Parathyroid adenoma (tissue), 2 donors: ENCODE data around the gene SRGAP3.

ENCODE experiments used
- H2AFZ ChIP-seq: fragments of 300-600 bp; sonication (generic); one replicate; pipeline ENCODE4 v1.7.0; 2017; ENCODE audit warnings: antibody characterized with exemption, mild to moderate bottlenecking
- H3K27ac ChIP-seq: fragments of 300-600 bp; sonication (generic); one replicate; pipeline ENCODE4 v1.7.0; 2017
- H3K27me3 ChIP-seq: fragments of 300-600 bp; sonication (generic); one replicate; pipeline ENCODE4 v1.7.0; 2017; ENCODE audit warnings: low read length; ENCODE audit not compliant: control insufficient read depth, insufficient read depth
- H3K36me3 ChIP-seq: fragments of 300-600 bp; sonication (generic); one replicate; pipeline ENCODE4 v1.7.0; 2017; ENCODE audit warnings: low read length; ENCODE audit not compliant: control insufficient read depth, insufficient read depth
- H3K4me1 ChIP-seq: fragments of 300-600 bp; sonication (generic); one replicate; pipeline ENCODE4 v1.7.0; 2017; ENCODE audit warnings: control low read depth
- H3K4me2 ChIP-seq: fragments of 300-600 bp; sonication (generic); one replicate; pipeline ENCODE4 v1.7.0; 2017; ENCODE audit warnings: low read length
- H3K4me3 ChIP-seq: fragments of 300-600 bp; sonication (generic); one replicate; pipeline ENCODE4 v1.7.0; 2017; ENCODE audit warnings: low read depth, low read length
- H3K79me2 ChIP-seq: fragments of 300-600 bp; sonication (generic); one replicate; pipeline ENCODE4 v1.7.0; 2017; ENCODE audit warnings: control low read depth
- H3K9ac ChIP-seq: fragments of 300-600 bp; sonication (generic); one replicate; pipeline ENCODE4 v1.7.0; 2017; ENCODE audit warnings: mild to moderate bottlenecking
- H3K9me3 ChIP-seq: fragments of 300-600 bp; sonication (generic); one replicate; pipeline ENCODE4 v1.7.0; 2017; ENCODE audit warnings: low read length; ENCODE audit not compliant: control insufficient read depth
- TF ChIP-seq, protein P1 (sequence below): fragments of 300-600 bp; sonication (generic); IDR thresholded peaks from one replicate; pipeline ENCODE4 v1.7.0; 2017; ENCODE audit warnings: antibody characterized with exemption, mild to moderate bottlenecking
- donor health status: primary hyperparathyroidism.

Gene SRGAP3

DNA sequence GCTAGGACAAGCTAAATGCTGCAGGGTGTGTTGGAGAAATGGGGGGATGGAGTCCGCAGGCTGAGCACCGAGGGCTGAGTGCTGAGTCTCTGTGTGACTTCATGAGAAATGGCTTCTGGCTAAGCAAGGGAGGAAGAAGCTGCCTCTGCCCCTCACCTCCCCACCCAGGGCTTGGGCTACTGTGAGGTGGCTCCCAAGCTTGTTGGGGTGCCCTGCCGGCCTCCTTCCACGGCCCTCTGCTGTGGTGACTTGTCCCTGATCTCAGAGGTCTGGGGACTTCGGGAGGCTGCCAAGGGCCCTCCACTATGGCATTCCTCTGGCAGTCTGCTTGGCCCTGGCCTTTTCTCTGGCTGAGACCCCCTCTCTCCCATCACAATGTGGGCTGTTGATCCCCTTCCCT is 256.1 kb downstream of the SRGAP3 start:
- no peaks in the 10 kb centered on the region for H3K4me1 ChIP-seq
- H3K36me3 ChIP-seq, result no peaks in the 10 kb centered on the region
- no peaks in the 10 kb centered on the region for H3K79me2 ChIP-seq
- H3K4me2 ChIP-seq, result no peak overlapping the region
- no peak overlapping the region for H3K27ac ChIP-seq
- H3K4me3 ChIP-seq, result no peak overlapping the region
- H3K9me3 ChIP-seq, result no peaks in the 10 kb centered on the region
- no peak overlapping the region for H2AFZ ChIP-seq
- no peaks in the 10 kb centered on the region for H3K27me3 ChIP-seq
- TF ChIP-seq, protein P1, sequence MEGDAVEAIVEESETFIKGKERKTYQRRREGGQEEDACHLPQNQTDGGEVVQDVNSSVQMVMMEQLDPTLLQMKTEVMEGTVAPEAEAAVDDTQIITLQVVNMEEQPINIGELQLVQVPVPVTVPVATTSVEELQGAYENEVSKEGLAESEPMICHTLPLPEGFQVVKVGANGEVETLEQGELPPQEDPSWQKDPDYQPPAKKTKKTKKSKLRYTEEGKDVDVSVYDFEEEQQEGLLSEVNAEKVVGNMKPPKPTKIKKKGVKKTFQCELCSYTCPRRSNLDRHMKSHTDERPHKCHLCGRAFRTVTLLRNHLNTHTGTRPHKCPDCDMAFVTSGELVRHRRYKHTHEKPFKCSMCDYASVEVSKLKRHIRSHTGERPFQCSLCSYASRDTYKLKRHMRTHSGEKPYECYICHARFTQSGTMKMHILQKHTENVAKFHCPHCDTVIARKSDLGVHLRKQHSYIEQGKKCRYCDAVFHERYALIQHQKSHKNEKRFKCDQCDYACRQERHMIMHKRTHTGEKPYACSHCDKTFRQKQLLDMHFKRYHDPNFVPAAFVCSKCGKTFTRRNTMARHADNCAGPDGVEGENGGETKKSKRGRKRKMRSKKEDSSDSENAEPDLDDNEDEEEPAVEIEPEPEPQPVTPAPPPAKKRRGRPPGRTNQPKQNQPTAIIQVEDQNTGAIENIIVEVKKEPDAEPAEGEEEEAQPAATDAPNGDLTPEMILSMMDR, result no peak
- H3K9ac ChIP-seq, result no peak overlapping the region

DNA sequence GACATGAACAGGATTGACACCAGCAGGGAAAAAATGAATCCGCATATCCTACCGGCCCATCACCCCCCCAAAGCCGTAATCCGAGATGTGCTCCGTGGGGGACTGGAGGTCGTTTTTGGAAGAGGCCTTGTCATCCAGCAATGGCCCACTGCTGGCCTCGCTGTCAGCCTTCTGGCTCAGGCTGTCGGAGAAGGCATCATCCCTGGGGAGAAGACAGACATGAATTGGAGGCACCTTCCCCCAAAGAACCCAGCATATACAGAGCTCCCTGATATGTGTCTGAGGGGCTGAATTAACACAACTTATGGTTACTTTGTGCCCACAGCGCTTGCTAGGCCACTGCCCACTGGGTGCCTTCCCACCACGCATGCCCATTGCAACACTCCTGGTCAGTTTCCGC is 256.6 kb downstream of the SRGAP3 start:
- H3K36me3 ChIP-seq, result no peaks in the 10 kb centered on the region
- TF ChIP-seq, protein P1, result no peak
- no peaks in the 10 kb centered on the region for H3K9me3 ChIP-seq
- H3K27me3 ChIP-seq, result no peaks in the 10 kb centered on the region
- H3K27ac ChIP-seq, result no peak overlapping the region
- H3K4me1 ChIP-seq, result no peaks in the 10 kb centered on the region
- H3K4me2 ChIP-seq, result no peak overlapping the region
- no peak overlapping the region for H2AFZ ChIP-seq
- H3K9ac ChIP-seq, result no peak overlapping the region
- no peak overlapping the region for H3K4me3 ChIP-seq
- H3K79me2 ChIP-seq, result no peaks in the 10 kb centered on the region

GRCh38 chr3:8992199-8992598 is 257.2 kb downstream of the SRGAP3 start:
- H3K4me2 ChIP-seq, result no peak overlapping the region
- no peak overlapping the region for H2AFZ ChIP-seq
- H3K4me3 ChIP-seq, result no peak overlapping the region
- no peak overlapping the region for H3K9ac ChIP-seq
- TF ChIP-seq, protein P1, result no peak
- H3K4me1 ChIP-seq, result no peaks in the 10 kb centered on the region
- H3K79me2 ChIP-seq, result no peaks in the 10 kb centered on the region
- no peaks in the 10 kb centered on the region for H3K27me3 ChIP-seq
- H3K27ac ChIP-seq, result no peak overlapping the region
- H3K36me3 ChIP-seq, result no peaks in the 10 kb centered on the region
- no peaks in the 10 kb centered on the region for H3K9me3 ChIP-seq

DNA sequence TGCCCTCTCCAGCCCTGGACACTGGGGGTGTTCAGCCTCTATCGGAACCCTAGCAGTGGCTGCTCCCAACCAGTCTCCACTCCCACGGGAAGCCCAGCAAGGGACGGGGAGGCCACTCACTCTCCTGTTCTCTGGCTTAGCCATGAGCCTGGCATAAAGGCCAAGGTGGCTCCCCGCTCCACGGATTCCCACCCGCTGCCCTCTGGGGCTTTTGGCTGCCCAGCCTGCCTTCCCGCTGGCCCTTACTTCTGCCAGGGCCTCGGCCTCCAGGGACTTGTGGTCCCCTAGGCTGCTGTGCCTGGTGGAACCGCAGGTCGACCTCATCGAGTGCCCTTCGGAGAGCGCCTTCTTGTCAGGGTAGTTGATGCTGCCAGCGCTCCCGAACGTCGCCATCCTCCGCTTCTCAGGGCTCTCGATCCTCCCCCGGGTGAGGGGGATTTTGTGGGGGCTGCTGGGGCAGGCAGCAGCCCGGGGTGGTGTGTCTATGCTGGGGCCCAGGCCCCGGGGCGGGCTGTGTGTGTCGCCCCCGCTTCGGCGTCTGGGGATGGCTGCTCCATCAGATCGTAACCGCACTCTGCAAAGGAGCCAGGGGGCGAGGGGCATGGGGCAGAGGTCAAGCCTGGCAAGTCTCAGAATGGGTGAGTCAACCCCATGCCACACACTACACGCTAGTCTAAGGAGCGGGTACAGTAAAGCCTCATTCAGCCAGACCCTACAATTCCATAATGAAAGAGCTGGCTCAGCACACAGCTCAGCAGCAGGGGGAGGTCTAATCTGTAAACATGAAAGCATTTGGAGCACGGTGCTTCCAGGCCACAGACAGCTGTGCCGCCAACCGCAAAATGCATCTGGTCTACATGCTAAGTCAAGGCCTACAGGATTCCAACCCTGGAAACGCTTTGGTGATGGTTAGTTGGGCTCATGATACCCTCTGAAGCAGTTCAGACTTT is 258.9 kb downstream of the SRGAP3 start:
- H3K36me3 ChIP-seq, result no peaks in the 10 kb centered on the region
- H3K9me3 ChIP-seq, result no peaks in the 10 kb centered on the region
- H2AFZ ChIP-seq, result no peak overlapping the region
- no peak overlapping the region for H3K27ac ChIP-seq
- no peaks in the 10 kb centered on the region for H3K79me2 ChIP-seq
- no peaks in the 10 kb centered on the region for H3K4me1 ChIP-seq
- no peak overlapping the region for H3K4me2 ChIP-seq
- H3K9ac ChIP-seq, result no peak overlapping the region
- H3K4me3 ChIP-seq, result no peak overlapping the region
- TF ChIP-seq, protein P1, result no peak
- H3K27me3 ChIP-seq, result no peaks in the 10 kb centered on the region
